OCI-LY1 (cell line): ENCODE data around the gene IL20.

Experiments used
- H2AFZ ChIP-seq: fragments of 200-600 bp; sonication (generic), shearing (Covaris generic); 2 replicates; pipeline ENCODE4 v1.6.0; 2014; ENCODE audit warnings: antibody characterized with exemption, mild to moderate bottlenecking, low read length
- H3F3A ChIP-seq: fragments of 200-600 bp; sonication (generic), shearing (Covaris generic); 2 replicates; pipeline ENCODE4 v1.6.0; 2014; ENCODE audit warnings: mild to moderate bottlenecking, antibody characterized with exemption, low read length, moderate library complexity; ENCODE audit not compliant: insufficient read depth
- H3K27ac ChIP-seq: fragments of 200-600 bp; sonication (generic); 2 replicates; pipeline ENCODE4 v1.5.1; 2014; ENCODE audit warnings: low read length, mixed run types, mild to moderate bottlenecking, low read depth; ENCODE audit not compliant: poor library complexity, severe bottlenecking
- H3K27me3 ChIP-seq: fragments of 200-600 bp; sonication (generic); 2 replicates; pipeline ENCODE4 v1.6.0; 2014; ENCODE audit warnings: antibody characterized with exemption, mild to moderate bottlenecking, low read length, moderate library complexity; ENCODE audit not compliant: insufficient read depth
- H3K36me3 ChIP-seq: fragments of 200-600 bp; sonication (generic); 2 replicates; pipeline ENCODE4 v1.6.1; 2014; ENCODE audit warnings: mild to moderate bottlenecking, antibody characterized with exemption, low read length, moderate library complexity, mixed read lengths; ENCODE audit not compliant: insufficient read depth
- H3K4me1 ChIP-seq: fragments of 200-600 bp; sonication (generic); 2 replicates; pipeline ENCODE4 v1.5.1; 2014; ENCODE audit warnings: mild to moderate bottlenecking, low read length, moderate library complexity; ENCODE audit not compliant: insufficient read depth, severe bottlenecking
- H3K4me2 ChIP-seq: fragments of 200-600 bp; sonication (generic), shearing (Covaris generic); 2 replicates; pipeline ENCODE4 v1.6.1; 2014; ENCODE audit warnings: low read length
- H3K4me3 ChIP-seq: fragments of 200-600 bp; sonication (generic); 2 replicates; pipeline ENCODE4 v1.5.1; 2014; ENCODE audit warnings: low read length, low read depth, mild to moderate bottlenecking, mixed read lengths; ENCODE audit not compliant: poor library complexity, severe bottlenecking
- H3K79me2 ChIP-seq: fragments of 200-600 bp; shearing (Covaris generic); 2 replicates; pipeline ENCODE4 v1.6.1; 2016; ENCODE audit warnings: mixed run types, low read length, mixed read lengths; ENCODE audit not compliant: insufficient read depth
- H3K9ac ChIP-seq: fragments of 200-600 bp; sonication (generic), shearing (Covaris generic); 2 replicates; pipeline ENCODE4 v1.6.1; 2014; ENCODE audit warnings: mild to moderate bottlenecking, low read length, mixed read lengths
- H3K9me2 ChIP-seq: fragments of 200-600 bp; sonication (generic), shearing (Covaris generic); 2 replicates; pipeline ENCODE4 v1.6.1; 2014; ENCODE audit warnings: low read depth, mild to moderate bottlenecking, low read length, mixed read lengths
- H3K9me3 ChIP-seq: fragments of 200-600 bp; shearing (Covaris generic); 2 replicates; pipeline ENCODE4 v1.6.1; 2014; ENCODE audit warnings: low read length, mixed read lengths
- H4K20me1 ChIP-seq: fragments of 200-600 bp; sonication (generic), shearing (Covaris generic); 2 replicates; pipeline ENCODE4 v1.6.0; 2016; ENCODE audit warnings: mild to moderate bottlenecking, low read length; ENCODE audit not compliant: insufficient read depth
- CTCF ChIP-seq: fragments of 200-600 bp; sonication (generic), shearing (Covaris generic); IDR thresholded peaks from 2 replicates; pipeline ENCODE4 v1.5.1; 2017; ENCODE audit warnings: mild to moderate bottlenecking, antibody characterized with exemption, low read length, moderate library complexity, mixed read lengths
- EZH2 ChIP-seq: fragments of 200-600 bp; sonication (generic), shearing (Covaris generic); IDR thresholded peaks from 2 replicates; pipeline ENCODE4 v1.8.0; 2017; ENCODE audit warnings: borderline replicate concordance, mixed run types, mild to moderate bottlenecking, antibody characterized with exemption, low read length, moderate library complexity, mixed read lengths

Gene IL20

DNA sequence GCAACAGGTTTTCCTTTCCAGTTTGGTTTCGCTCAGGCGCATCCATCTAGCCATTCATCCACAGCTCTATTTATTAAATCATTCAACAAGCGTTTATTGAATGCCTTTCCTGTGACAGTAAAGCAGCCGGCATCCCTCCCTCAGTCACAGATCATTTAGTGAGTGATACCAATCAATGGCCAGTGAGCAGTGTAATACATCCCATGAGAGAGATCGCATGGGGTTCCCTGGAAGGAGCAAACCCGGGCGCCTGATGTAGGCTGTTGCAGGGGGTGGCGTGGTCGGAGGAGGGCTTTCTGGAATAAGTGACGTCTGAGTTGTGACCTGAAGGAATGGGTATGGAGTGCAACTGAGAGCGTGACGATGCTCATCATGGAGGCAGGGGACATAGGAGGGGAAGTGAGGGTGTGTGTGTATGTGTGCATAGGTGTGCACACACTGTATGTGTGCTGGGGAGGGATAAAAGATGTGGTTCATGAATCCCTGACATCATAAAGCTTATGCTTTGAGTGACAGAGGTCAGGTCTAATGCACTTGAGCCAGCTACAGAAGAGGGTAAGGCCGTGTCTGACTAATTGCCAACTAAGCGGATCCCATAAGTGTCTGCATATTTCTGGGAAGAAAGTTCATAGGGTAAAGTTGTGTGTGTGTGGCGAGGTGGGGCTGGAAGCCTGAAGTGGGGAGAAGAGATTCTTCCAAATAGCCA lies 49.8 kb downstream of the IL20 start:
- Histone ChIP-seq H4K20me1 (no peaks in the 10 kb centered on the region), H3K4me2 (no peak overlapping the region)

GRCh38 chr1:206916000-206916709 lies 50.7 kb downstream of the IL20 start:
- TF ChIP-seq CTCF (no peak), EZH2 (no peak)
- Histone ChIP-seq H3K36me3 (no peaks in the 10 kb centered on the region), H3K4me2 (no peak overlapping the region), H3K9ac (no peak overlapping the region), H3K4me1 (no peaks in the 10 kb centered on the region), H3F3A (no peaks in the 10 kb centered on the region), H2AFZ (no peak overlapping the region), H3K79me2 (no peaks in the 10 kb centered on the region), H3K9me3 (no peaks in the 10 kb centered on the region), H3K27me3 (no peaks in the 10 kb centered on the region), H4K20me1 (no peaks in the 10 kb centered on the region), H3K27ac (no peak overlapping the region), H3K4me3 (no peak overlapping the region), H3K9me2 (no peaks in the 10 kb centered on the region)

More for the DNA sequence above, 49.8 kb downstream of the IL20 start:
- H3K4me3 ChIP-seq = no peak overlapping the region
- no peaks in the 10 kb centered on the region for H3F3A ChIP-seq
- H2AFZ ChIP-seq = no peak overlapping the region
- TF ChIP-seq EZH2 (no peak), CTCF (no peak)
- H3K36me3 ChIP-seq = no peaks in the 10 kb centered on the region
- no peaks in the 10 kb centered on the region for H3K9me2 ChIP-seq
- no peak overlapping the region for H3K27ac ChIP-seq
- no peaks in the 10 kb centered on the region for H3K9me3 ChIP-seq
- H3K9ac ChIP-seq = no peak overlapping the region
- H3K4me1 ChIP-seq = no peaks in the 10 kb centered on the region
- no peaks in the 10 kb centered on the region for H3K79me2 ChIP-seq
- no peaks in the 10 kb centered on the region for H3K27me3 ChIP-seq

- Histone ChIP-seq H3K9ac (no peak overlapping the region), H3K9me3 (no peaks in the 10 kb centered on the region), H3K4me2 (no peak overlapping the region), H3K36me3 (no peaks in the 10 kb centered on the region), H3K27ac (no peak overlapping the region), H3K79me2 (no peaks in the 10 kb centered on the region), H3K27me3 (no peaks in the 10 kb centered on the region), H2AFZ (no peak overlapping the region), H3F3A (no peaks in the 10 kb centered on the region), H4K20me1 (no peaks in the 10 kb centered on the region), H3K9me2 (no peaks in the 10 kb centered on the region), H3K4me1 (peaks cover 18% of the 10 kb centered on the region), H3K4me3 (no peak overlapping the region)
- TF ChIP-seq EZH2 (no peak), CTCF (no peak)
These were observed 52.7 kb downstream of the IL20 start for GRCh38 chr1:206918076-206918475.
